Liver (tissue), 9 donors: ENCODE results near the gene ASPG. TPM values are rescaled to one million over a fixed set of nuclear protein-coding genes. Genes with fewer than 3 reads are reported as not detected.

ENCODE experiments used
- DNase-seq: peaks from one replicate; pipeline ENCODE4 v3.0.0-alpha.2; 2017; ENCODE audit warnings: low spot score
- H3K27ac ChIP-seq, 2 donors: one replicate each; pipeline ENCODE4 v1.7.0; 2013; ENCODE audit warnings: inconsistent platforms in 2 of 2, low read length in 2 of 2, control low read depth in 1 of 2, low read depth in 1 of 2, mild to moderate bottlenecking in 1 of 2
- H3K27me3 ChIP-seq, 4 donors: one replicate each; pipeline versions ENCODE4 v1.6.1 to v1.7.0; 2013; ENCODE audit warnings: low read length in 3 of 4, inconsistent platforms in 1 of 4, mild to moderate bottlenecking in 1 of 4, moderate library complexity in 1 of 4; ENCODE audit not compliant: control insufficient read depth in 4 of 4, insufficient read depth in 4 of 4
- H3K36me3 ChIP-seq, 4 donors: one replicate each; pipeline versions ENCODE4 v1.6.1 to v1.7.0; 2013; ENCODE audit warnings: low read length in 3 of 4, mild to moderate bottlenecking in 3 of 4, low read depth in 1 of 4, moderate library complexity in 1 of 4; ENCODE audit not compliant: control insufficient read depth in 4 of 4, insufficient read depth in 3 of 4
- H3K4me1 ChIP-seq, 4 donors: one replicate each; pipeline versions ENCODE4 v1.6.1 to v1.7.0; 2013; ENCODE audit warnings: low read length in 3 of 4, mild to moderate bottlenecking in 3 of 4, moderate library complexity in 1 of 4; ENCODE audit not compliant: control insufficient read depth in 4 of 4, insufficient read depth in 4 of 4
- H3K4me3 ChIP-seq, 3 donors: one replicate each; pipeline versions ENCODE4 v1.6.1 to v1.7.0; 2013; ENCODE audit warnings: low read length in 3 of 3, control low read depth in 1 of 3, low read depth in 1 of 3, mild to moderate bottlenecking in 1 of 3
- H3K9ac ChIP-seq, 2 donors: one replicate each; pipeline ENCODE4 v1.7.0; 2013; ENCODE audit warnings: low read length in 2 of 2, mild to moderate bottlenecking in 2 of 2, moderate library complexity in 2 of 2, control low read depth in 1 of 2, low read depth in 1 of 2
- H3K9me3 ChIP-seq, 4 donors: one replicate each; pipeline versions ENCODE4 v1.6.1 to v1.7.0; 2013; ENCODE audit warnings: low read length in 3 of 4; ENCODE audit not compliant: control insufficient read depth in 4 of 4
- ATF3 ChIP-seq: IDR thresholded peaks from 2 replicates; pipeline ENCODE4 v1.6.1; 2016; ENCODE audit warnings: antibody characterized with exemption
- CTCF ChIP-seq: fragments of 150-350 bp; IDR thresholded peaks from 2 replicates; pipeline ENCODE4 v1.5.1; 2017; ENCODE audit warnings: improper control_type of control experiment, low read depth, low read length; ENCODE audit not compliant: missing input control
- EGR1 ChIP-seq, 2 donors: IDR thresholded peaks; 2 replicates each; pipeline ENCODE4 v1.6.1; 2016 to 2018; ENCODE audit warnings: antibody characterized with exemption in 2 of 2, low read depth in 2 of 2
- FOXA1 ChIP-seq: IDR thresholded peaks from 2 replicates; pipeline ENCODE4 v1.6.1; 2016; ENCODE audit warnings: antibody characterized with exemption
- FOXA2 ChIP-seq: IDR thresholded peaks from 2 replicates; pipeline ENCODE4 v1.6.1; 2016; ENCODE audit warnings: antibody characterized with exemption
- GABPA ChIP-seq, 2 donors: IDR thresholded peaks in 1 of 2; conservative IDR thresholded peaks in 1 of 2; 2 replicates each; pipeline ENCODE4 v1.6.1; 2016; ENCODE audit warnings: antibody characterized with exemption in 2 of 2, mild to moderate bottlenecking in 1 of 2, moderate library complexity in 1 of 2
- HNF4A ChIP-seq, 2 donors: conservative IDR thresholded peaks; 2 replicates each; pipeline ENCODE4 v1.6.1; 2016; ENCODE audit warnings: antibody characterized with exemption in 2 of 2, mild to moderate bottlenecking in 2 of 2
- HNF4G ChIP-seq: IDR thresholded peaks from 2 replicates; pipeline ENCODE4 v1.6.1; 2016; ENCODE audit warnings: antibody characterized with exemption
- JUND ChIP-seq, 2 donors: IDR thresholded peaks; 2 replicates each; pipeline ENCODE4 v1.6.1; 2016; ENCODE audit warnings: antibody characterized with exemption in 2 of 2
- MAX ChIP-seq: IDR thresholded peaks from 2 replicates; pipeline ENCODE4 v1.6.1; 2016; ENCODE audit warnings: antibody characterized with exemption
- NR2F2 ChIP-seq: IDR thresholded peaks from 2 replicates; pipeline ENCODE4 v1.6.1; 2016; ENCODE audit warnings: antibody characterized with exemption
- RAD21 ChIP-seq, 2 donors: IDR thresholded peaks; 2 replicates each; pipeline ENCODE4 v1.6.1; 2016; ENCODE audit warnings: antibody characterized with exemption in 2 of 2, mild to moderate bottlenecking in 2 of 2
- REST ChIP-seq: IDR thresholded peaks from 2 replicates; pipeline ENCODE4 v1.6.1; 2016; ENCODE audit warnings: antibody characterized with exemption, mild to moderate bottlenecking
- RXRA ChIP-seq, 2 donors: IDR thresholded peaks; 2 replicates each; pipeline ENCODE4 v1.6.1; 2017 to 2018; ENCODE audit warnings: antibody characterized with exemption in 2 of 2, mild to moderate bottlenecking in 1 of 2
- SP1 ChIP-seq: IDR thresholded peaks from 2 replicates; pipeline ENCODE4 v1.6.1; 2018; ENCODE audit warnings: antibody characterized with exemption, mild to moderate bottlenecking
- TAF1 ChIP-seq: conservative IDR thresholded peaks from 2 replicates; pipeline ENCODE4 v1.6.1; 2016; ENCODE audit warnings: antibody characterized with exemption, mild to moderate bottlenecking
- YY1 ChIP-seq: IDR thresholded peaks from 2 replicates; pipeline ENCODE4 v1.6.1; 2016; ENCODE audit warnings: antibody characterized with exemption, mild to moderate bottlenecking
- ZBTB33 ChIP-seq: IDR thresholded peaks from 2 replicates; pipeline ENCODE4 v1.6.1; 2016; ENCODE audit warnings: antibody characterized with exemption
- WGBS: extraction: QIAGEN DNeasy Blood & Tissue Kit; methylation state at CpG from one replicate; pipeline ENCODE4 v1.1.7; 2013; 5-methylcytosine and 5-hydroxymethylcytosine counted together
- polyA plus RNA-seq, 2 donors: library from polyadenylated mRNA; stranded (reverse) in 1 of 2; unstranded in 1 of 2; fragments of 200-250 nt in 1 of 2; fragments of >200 nt in 1 of 2; fragmentation: Nextera tagmentation in 1 of 2; extraction: Ambion mirVana in 1 of 2; gene quantifications; one replicate each; pipeline versions ENCODE4 v1.2.1 to v1.2.3, GENCODE V29; 2013 to 2015
- total RNA-seq, 2 donors: library from RNA; depleted of rRNA; stranded (reverse); fragments of >200 nt; gene quantifications; one replicate each; pipeline ENCODE4 v1.2.3, GENCODE V29; 2014
- donor health status: healthy.
- donor health status: healthy.
- donor health status: healthy.
- donor health status: healthy.
- donor health status: healthy.

Gene ASPG
- total and polyA plus RNA-seq, 4 donors: 42.4 to 158 (median 110) TPM

GRCh38 chr14:104115131-104115600, 29.7 kb downstream of the ASPG start:
- WGBS: 91% methylated on average over 11 of the region's 11 CpGs
- Histone ChIP-seq H3K36me3 (peaks cover 0 to 5% (median 0%) of the 10 kb centered on the region in 4 donors), H3K4me1 (peaks cover 5 to 16% (median 9%) of the 10 kb centered on the region in 4 donors), H3K27ac (no peak overlapping the region), H3K4me3 (no peak overlapping the region), H3K9ac (no peak overlapping the region), H3K9me3 (no peaks in the 10 kb centered on the region), H3K27me3 (no peaks in the 10 kb centered on the region)
- DNase-seq: no peak
- TF ChIP-seq JUND (IDR thresholded peaks at IDR 0.05): no peak
- no peak for TF ChIP-seq YY1
- TF ChIP-seq SP1: no peak
- TF ChIP-seq GABPA (IDR thresholded peaks at IDR 0.05 in 1 of 2, conservative IDR thresholded peaks at IDR 0.05 in 1 of 2): no peak
- no peak for TF ChIP-seq RAD21 (IDR thresholded peaks at IDR 0.05)
- no peak for TF ChIP-seq REST
- no peak for TF ChIP-seq MAX
- no peak for TF ChIP-seq RXRA (IDR thresholded peaks at IDR 0.05)
- no peak for TF ChIP-seq FOXA1
- TF ChIP-seq EGR1 (IDR thresholded peaks at IDR 0.05; ENCODE audit: low read depth in 2 of 2): no peak
- TF ChIP-seq ATF3: no peak
- no peak for TF ChIP-seq HNF4G
- no peak for TF ChIP-seq TAF1
- TF ChIP-seq CTCF: no peak
- TF ChIP-seq ZBTB33: no peak
- TF ChIP-seq HNF4A (conservative IDR thresholded peaks at IDR 0.05): no peak
- TF ChIP-seq FOXA2: no peak
- TF ChIP-seq NR2F2: no peak
